ENCODE results near the gene PDRG1.
"Not testable (repeated sequence)": the region's sequence is repeated elsewhere in the genome, so short reads cannot be mapped to it uniquely, and the experiment has no call there.

PDRG1 gene

GRCh38 chr20:31925631-31926030, 26.2 kb downstream of the PDRG1 start:
- no peak for DNase-seq

- DNase-seq: no peak
Observed at GRCh38 chr20:31924561-31924960, 27.3 kb downstream of the PDRG1 start.

GRCh38 chr20:31923388-31924331, 28.2 kb downstream of the PDRG1 start:
- no peak for DNase-seq

- DNase-seq: no peak
Observed at GRCh38 chr20:31922588-31922987, 29.3 kb downstream of the PDRG1 start.

- DNase-seq: no peak
Observed at GRCh38 chr20:31922181-31922580, 29.7 kb downstream of the PDRG1 start.

GRCh38 chr20:31921480-31921879, 30.4 kb downstream of the PDRG1 start:
- DNase-seq: not testable (repeated sequence)

GRCh38 chr20:31920275-31920855, 31.5 kb downstream of the PDRG1 start:
- DNase-seq: no peak

- no peak for DNase-seq
Observed at GRCh38 chr20:31919410-31920155, 32.3 kb downstream of the PDRG1 start.

GRCh38 chr20:31918466-31919105, 33.3 kb downstream of the PDRG1 start:
- no peak for DNase-seq

- not testable (repeated sequence) for DNase-seq
Observed at GRCh38 chr20:31917962-31918412, 33.9 kb downstream of the PDRG1 start.

GRCh38 chr20:31916708-31917107, 35.1 kb downstream of the PDRG1 start:
- no peak for DNase-seq

- peak; percentile 37 for DNase-seq
Observed at GRCh38 chr20:31915491-31916280, 36.2 kb downstream of the PDRG1 start.

- no peak for DNase-seq
Observed at GRCh38 chr20:31914170-31914569, 37.7 kb downstream of the PDRG1 start.

- DNase-seq: no peak
Observed at GRCh38 chr20:31913431-31914157, 38.3 kb downstream of the PDRG1 start.

GRCh38 chr20:31910071-31910803, 41.6 kb downstream of the PDRG1 start:
- DNase-seq: no peak

GRCh38 chr20:31909253-31910070, 42.4 kb downstream of the PDRG1 start:
- no peak for DNase-seq

- no peak for DNase-seq
Observed at GRCh38 chr20:31908424-31908823, 43.4 kb downstream of the PDRG1 start.

- DNase-seq: no peak
Observed at GRCh38 chr20:31908016-31908415, 43.8 kb downstream of the PDRG1 start.

- DNase-seq: no peak
Observed at GRCh38 chr20:31907046-31907445, 44.8 kb downstream of the PDRG1 start.

- no peak for DNase-seq
Observed at GRCh38 chr20:31906001-31906400, 45.8 kb downstream of the PDRG1 start.

All from NCI-H1092 (cell line).